Neural cell (in vitro differentiated cells): ENCODE measurements around the gene PSMB7. TPM values are rescaled to one million over a fixed set of nuclear protein-coding genes. Genes with fewer than 3 reads are reported as not detected.

Experiments
- H2AFZ ChIP-seq: fragments of 200-600, 300-800 bp; sonication (generic), shearing (Covaris generic); 2 replicates; pipeline ENCODE4 v1.6.0; 2014; ENCODE audit warnings: low read depth, mild to moderate bottlenecking, antibody characterized with exemption, low read length, moderate library complexity
- H3F3A ChIP-seq: fragments of 200-600 bp; shearing (Covaris generic); 2 replicates; pipeline ENCODE4 v1.6.1; 2016; ENCODE audit warnings: mild to moderate bottlenecking, moderate library complexity, mixed read lengths, antibody characterized with exemption, low read length; ENCODE audit not compliant: insufficient read depth, poor library complexity, severe bottlenecking
- H3K27ac ChIP-seq: fragments of 200-600, 300-800 bp; sonication (generic), shearing (Covaris generic); 2 replicates; pipeline ENCODE4 v1.5.1; 2014; ENCODE audit warnings: mild to moderate bottlenecking, low read length, moderate library complexity
- H3K27me3 ChIP-seq: fragments of 300-800, 200-600 bp; sonication (generic), shearing (Covaris generic); 2 replicates; pipeline ENCODE4 v1.6.0; 2014; ENCODE audit warnings: mild to moderate bottlenecking, low read depth, low read length, moderate library complexity; ENCODE audit not compliant: insufficient read depth
- H3K36me3 ChIP-seq: fragments of 300-800, 200-600 bp; sonication (generic), shearing (Covaris generic); 2 replicates; pipeline ENCODE4 v1.5.1; 2014; ENCODE audit warnings: mild to moderate bottlenecking, antibody characterized with exemption, low read length, moderate library complexity; ENCODE audit not compliant: insufficient read depth
- H3K4me2 ChIP-seq: fragments of 300-800, 200-600 bp; sonication (generic), shearing (Covaris generic); 2 replicates; pipeline ENCODE4 v1.6.0; 2014; ENCODE audit warnings: mild to moderate bottlenecking, low read length
- H3K4me3 ChIP-seq: fragments of 300-800, 200-600 bp; sonication (generic), shearing (Covaris generic); 2 replicates; pipeline ENCODE4 v1.5.1; 2014; ENCODE audit warnings: mild to moderate bottlenecking, low read length, moderate library complexity
- H3K79me2 ChIP-seq: fragments of 200-600 bp; shearing (Covaris generic); replicated peaks from 2 replicates; pipeline ENCODE4 v1.6.0; 2014; ENCODE audit warnings: mild to moderate bottlenecking, low read length, moderate library complexity; ENCODE audit not compliant: insufficient read depth
- H3K9ac ChIP-seq: fragments of 300-800, 200-600 bp; sonication (generic), shearing (Covaris generic); 2 replicates; pipeline ENCODE4 v1.6.1; 2016; ENCODE audit warnings: mild to moderate bottlenecking, low read length, mixed read lengths
- H3K9me2 ChIP-seq: fragments of 200-600 bp; shearing (Covaris generic); 2 replicates; pipeline ENCODE4 v1.6.1; 2016; ENCODE audit warnings: mild to moderate bottlenecking, low read length, mixed read lengths; ENCODE audit not compliant: insufficient read depth
- H3K9me3 ChIP-seq: fragments of 200-600, 300-800 bp; sonication (generic), shearing (Covaris generic); 2 replicates; pipeline ENCODE4 v1.6.1; 2016; ENCODE audit warnings: mild to moderate bottlenecking, mixed run types, low read length, moderate library complexity, mixed read lengths
- H4K20me1 ChIP-seq: fragments of 200-600 bp; shearing (Covaris generic); 2 replicates; pipeline ENCODE4 v1.6.1; 2016; ENCODE audit warnings: mild to moderate bottlenecking, mixed run types; ENCODE audit not compliant: insufficient read depth
- CTCF ChIP-seq: fragments of 450-650 bp; IDR thresholded peaks from 2 replicates; pipeline ENCODE4 v1.5.1; 2014; ENCODE audit warnings: antibody characterized with exemption, mild to moderate bottlenecking, moderate library complexity; ENCODE audit not compliant: poor library complexity, severe bottlenecking
- EP300 ChIP-seq: fragments of 450-650 bp; conservative IDR thresholded peaks from 2 replicates; pipeline ENCODE4 v1.6.1; 2014; ENCODE audit warnings: antibody characterized with exemption, mild to moderate bottlenecking, moderate library complexity; ENCODE audit not compliant: poor library complexity, severe bottlenecking
- EZH2 ChIP-seq: fragments of 200-600, 300-800 bp; shearing (Covaris generic), sonication (generic); IDR thresholded peaks from 2 replicates; pipeline ENCODE4 v1.6.1; 2014; ENCODE audit warnings: antibody characterized with exemption, low read length, borderline replicate concordance, mild to moderate bottlenecking; ENCODE audit not compliant: insufficient read depth, poor library complexity, severe bottlenecking
- MXI1 ChIP-seq: fragments of 450-650 bp; conservative IDR thresholded peaks from 2 replicates; pipeline ENCODE4 v1.6.1; 2014; ENCODE audit warnings: antibody characterized with exemption, mild to moderate bottlenecking; ENCODE audit not compliant: poor library complexity, severe bottlenecking
- POLR2AphosphoS5 ChIP-seq: IDR thresholded peaks from 2 replicates; pipeline ENCODE4 v1.6.1; 2012
- RAD21 ChIP-seq: fragments of 450-650 bp; conservative IDR thresholded peaks from 2 replicates; pipeline ENCODE4 v1.6.1; 2014; ENCODE audit warnings: antibody characterized with exemption, mild to moderate bottlenecking, moderate library complexity
- REST ChIP-seq: IDR thresholded peaks from 2 replicates; pipeline ENCODE4 v1.6.1; 2012; ENCODE audit warnings: borderline replicate concordance
- SMC3 ChIP-seq: fragments of 450-650 bp; conservative IDR thresholded peaks from 2 replicates; pipeline ENCODE4 v1.6.1; 2014; ENCODE audit warnings: antibody characterized with exemption, mild to moderate bottlenecking, moderate library complexity; ENCODE audit not compliant: poor library complexity
- TAF1 ChIP-seq: IDR thresholded peaks from 2 replicates; pipeline ENCODE4 v1.6.1; 2012; ENCODE audit warnings: low read depth
- polyA plus RNA-seq: library from polyadenylated mRNA; depleted of rRNA; stranded (reverse); fragments of >200 nt; gene quantifications from 2 replicates; pipeline ENCODE4 v1.2.3, GENCODE V29; 2014

Gene PSMB7
- polyA plus RNA-seq, 1 donor from 2014 or later = 363 TPM

- TF ChIP-seq REST (no peak), EZH2 (no peak), RAD21 (no peak), EP300 (no peak)
- H3K27ac ChIP-seq = no peak overlapping the region
- H3K79me2 ChIP-seq = peaks cover 18% of the 10 kb centered on the region
- H3K4me3 ChIP-seq = peak overlapping the region; percentile 77
- H2AFZ ChIP-seq = no peak overlapping the region
- no peak overlapping the region for H3K9ac ChIP-seq
- H3K27me3 ChIP-seq = no peaks in the 10 kb centered on the region
- H3K36me3 ChIP-seq = peaks cover 10% of the 10 kb centered on the region
- no peaks in the 10 kb centered on the region for H3K9me3 ChIP-seq
- H3F3A ChIP-seq = no peaks in the 10 kb centered on the region
- H4K20me1 ChIP-seq = no peaks in the 10 kb centered on the region
- no peak overlapping the region for H3K4me2 ChIP-seq
- no peaks in the 10 kb centered on the region for H3K9me2 ChIP-seq
Observed at GRCh38 chr9:124415852-124416484, 726 bp upstream of the PSMB7 start.

GRCh38 chr9:124414612-124415011, 630 bp downstream of the PSMB7 start:
- TF ChIP-seq REST = no peak
- Histone ChIP-seq H3K9ac (peak overlapping the region; percentile 81), H3K27ac (peak overlapping the region; percentile 65), H3K27me3 (no peaks in the 10 kb centered on the region), H3K9me3 (no peaks in the 10 kb centered on the region), H3F3A (no peaks in the 10 kb centered on the region), H3K4me2 (peak overlapping the region; percentile 97), H3K79me2 (peaks cover 24% of the 10 kb centered on the region), H3K4me3 (peak overlapping the region; percentile 77), H2AFZ (peak overlapping the region; percentile 46), H4K20me1 (no peaks in the 10 kb centered on the region), H3K36me3 (peaks cover 10% of the 10 kb centered on the region), H3K9me2 (no peaks in the 10 kb centered on the region)

GRCh38 chr9:124412228-124412575, 3.0 kb downstream of the PSMB7 start:
- Histone ChIP-seq H3K36me3 (peaks cover 10% of the 10 kb centered on the region), H3K9me2 (no peaks in the 10 kb centered on the region), H3K79me2 (peaks cover 29% of the 10 kb centered on the region), H3K4me2 (no peak overlapping the region), H2AFZ (no peak overlapping the region), H3K27me3 (no peaks in the 10 kb centered on the region), H4K20me1 (no peaks in the 10 kb centered on the region), H3K4me3 (no peak overlapping the region), H3K9me3 (no peaks in the 10 kb centered on the region), H3F3A (no peaks in the 10 kb centered on the region), H3K27ac (no peak overlapping the region), H3K9ac (no peak overlapping the region)
- TF ChIP-seq MXI1 (no peak), POLR2AphosphoS5 (no peak), TAF1 (no peak), REST (no peak), CTCF (no peak), EZH2 (no peak), SMC3 (no peak), EP300 (no peak), RAD21 (no peak)
